ENCODE data around the gene DLEU7. TPM values are rescaled to one million over a fixed set of nuclear protein-coding genes. Genes with fewer than 3 reads are reported as not detected.

DLEU7 gene
- total and polyA plus RNA-seq, 10 of the 15 experiments (the other 5 are each of a cell fraction or from before 2014, with no cell fraction given), result not detected

GRCh38 chr13:50810998-50811397 is 32.5 kb downstream of the DLEU7 start (continued):
- TF ChIP-seq ATF3 (IDR thresholded peaks at IDR 0.05; ENCODE audit: borderline replicate concordance, extremely low read depth, low read depth, low read length) (no peak), RCOR1 (conservative IDR thresholded peaks at IDR 0.05; ENCODE audit: low read depth, low read length) (no peak), PAX8 (IDR thresholded peaks at IDR 0.05) (no peak), FOS (IDR thresholded peaks at IDR 0.05; ENCODE audit: borderline replicate concordance, extremely low read depth, insufficient read length) (no peak), TARDBP (IDR thresholded peaks at IDR 0.05; ENCODE audit: borderline replicate concordance) (no peak), BRCA1 (IDR thresholded peaks at IDR 0.05; ENCODE audit: low read depth, low read length) (no peak), PRDM15 (CRISPR knock-in tag; IDR thresholded peaks at IDR 0.05) (no peak), GABPA (IDR thresholded peaks at IDR 0.05; ENCODE audit: low read depth) (no peak), HDGF (IDR thresholded peaks at IDR 0.05) (no peak), HDAC2 (IDR thresholded peaks at IDR 0.05) (no peak), MEF2A (IDR thresholded peaks at IDR 0.05; ENCODE audit: insufficient read depth, low read depth, low read length) (peak; percentile 75; the same call in 1 of the 2 replicates), USF2 (IDR thresholded peaks at IDR 0.05; ENCODE audit: borderline replicate concordance, low read depth, low read length) (no peak), EGR1 (IDR thresholded peaks at IDR 0.05; ENCODE audit: borderline replicate concordance in 1 of 2, low read depth in 2 of 2, low read length in 2 of 2) (no peak), ZNF622 (IDR thresholded peaks at IDR 0.05) (no peak), IKZF1 (conservative IDR thresholded peaks at IDR 0.05) (peak; percentile 55), FOXM1 (IDR thresholded peaks at IDR 0.05; ENCODE audit: low read depth, low read length) (peak; percentile 66; the same call in 1 of the 2 replicates), E2F8 (IDR thresholded peaks at IDR 0.05; ENCODE audit: low read depth, partially characterized antibody) (no peak), CHD4 (IDR thresholded peaks at IDR 0.05) (no peak), NFXL1 (IDR thresholded peaks at IDR 0.05; ENCODE audit: borderline replicate concordance) (no peak)
- TF ChIP-seq, protein P1, sequence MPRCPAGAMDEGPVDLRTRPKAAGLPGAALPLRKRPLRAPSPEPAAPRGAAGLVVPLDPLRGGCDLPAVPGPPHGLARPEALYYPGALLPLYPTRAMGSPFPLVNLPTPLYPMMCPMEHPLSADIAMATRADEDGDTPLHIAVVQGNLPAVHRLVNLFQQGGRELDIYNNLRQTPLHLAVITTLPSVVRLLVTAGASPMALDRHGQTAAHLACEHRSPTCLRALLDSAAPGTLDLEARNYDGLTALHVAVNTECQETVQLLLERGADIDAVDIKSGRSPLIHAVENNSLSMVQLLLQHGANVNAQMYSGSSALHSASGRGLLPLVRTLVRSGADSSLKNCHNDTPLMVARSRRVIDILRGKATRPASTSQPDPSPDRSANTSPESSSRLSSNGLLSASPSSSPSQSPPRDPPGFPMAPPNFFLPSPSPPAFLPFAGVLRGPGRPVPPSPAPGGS (IDR thresholded peaks at IDR 0.05; ENCODE audit: borderline replicate concordance, insufficient read depth, low read depth, low read length, poor library complexity, severe bottlenecking), result no peak
- TF ChIP-seq, protein P2, sequence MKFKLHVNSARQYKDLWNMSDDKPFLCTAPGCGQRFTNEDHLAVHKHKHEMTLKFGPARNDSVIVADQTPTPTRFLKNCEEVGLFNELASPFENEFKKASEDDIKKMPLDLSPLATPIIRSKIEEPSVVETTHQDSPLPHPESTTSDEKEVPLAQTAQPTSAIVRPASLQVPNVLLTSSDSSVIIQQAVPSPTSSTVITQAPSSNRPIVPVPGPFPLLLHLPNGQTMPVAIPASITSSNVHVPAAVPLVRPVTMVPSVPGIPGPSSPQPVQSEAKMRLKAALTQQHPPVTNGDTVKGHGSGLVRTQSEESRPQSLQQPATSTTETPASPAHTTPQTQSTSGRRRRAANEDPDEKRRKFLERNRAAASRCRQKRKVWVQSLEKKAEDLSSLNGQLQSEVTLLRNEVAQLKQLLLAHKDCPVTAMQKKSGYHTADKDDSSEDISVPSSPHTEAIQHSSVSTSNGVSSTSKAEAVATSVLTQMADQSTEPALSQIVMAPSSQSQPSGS (IDR thresholded peaks at IDR 0.05; ENCODE audit: low read length), result peak; percentile 82

All from GM12878 (cell line).